Kidney epithelial cell (primary cell): ENCODE results near the gene NARF. TPM values are rescaled to one million over a fixed set of nuclear protein-coding genes. Genes with fewer than 3 reads are reported as not detected.
A peak's percentile ranks its signal among the peaks of the same experiment; 100 is the strongest.
"Not testable (repeated sequence)": the region's sequence is repeated elsewhere in the genome, so short reads cannot be mapped to it uniquely, and the experiment has no call there.

Experiments
- DNase-seq: peaks from one replicate; pipeline ENCODE4 v3.0.0-alpha.2; 2010; ENCODE audit warnings: low read depth
- H3K27me3 ChIP-seq: 2 replicates; pipeline ENCODE4 v1.6.0; 2011; ENCODE audit warnings: low read length; ENCODE audit not compliant: control insufficient read depth, insufficient read depth
- H3K36me3 ChIP-seq: 2 replicates; pipeline ENCODE4 v1.5.1; 2011; ENCODE audit warnings: low read length; ENCODE audit not compliant: control insufficient read depth, insufficient read depth
- H3K4me3 ChIP-seq: 2 replicates; pipeline ENCODE4 v1.5.1; 2011; ENCODE audit warnings: low read depth, mild to moderate bottlenecking, control low read depth, low read length
- total RNA-seq: library from RNA; depleted of rRNA; stranded (reverse); fragments of >200 nt; gene quantifications from 2 replicates; pipeline ENCODE4 v1.2.3, GENCODE V29; 2015
- TF ChIP-seq, protein P1 (sequence below): IDR thresholded peaks from 2 replicates; pipeline ENCODE4 v1.5.1; 2011; ENCODE audit warnings: mild to moderate bottlenecking, moderate library complexity, low read length, control low read depth, inconsistent platforms; ENCODE audit not compliant: insufficient read depth, poor library complexity, severe bottlenecking

Gene NARF
- 59.9 and 76.3 TPM in 2 replicates for total RNA-seq

DNA sequence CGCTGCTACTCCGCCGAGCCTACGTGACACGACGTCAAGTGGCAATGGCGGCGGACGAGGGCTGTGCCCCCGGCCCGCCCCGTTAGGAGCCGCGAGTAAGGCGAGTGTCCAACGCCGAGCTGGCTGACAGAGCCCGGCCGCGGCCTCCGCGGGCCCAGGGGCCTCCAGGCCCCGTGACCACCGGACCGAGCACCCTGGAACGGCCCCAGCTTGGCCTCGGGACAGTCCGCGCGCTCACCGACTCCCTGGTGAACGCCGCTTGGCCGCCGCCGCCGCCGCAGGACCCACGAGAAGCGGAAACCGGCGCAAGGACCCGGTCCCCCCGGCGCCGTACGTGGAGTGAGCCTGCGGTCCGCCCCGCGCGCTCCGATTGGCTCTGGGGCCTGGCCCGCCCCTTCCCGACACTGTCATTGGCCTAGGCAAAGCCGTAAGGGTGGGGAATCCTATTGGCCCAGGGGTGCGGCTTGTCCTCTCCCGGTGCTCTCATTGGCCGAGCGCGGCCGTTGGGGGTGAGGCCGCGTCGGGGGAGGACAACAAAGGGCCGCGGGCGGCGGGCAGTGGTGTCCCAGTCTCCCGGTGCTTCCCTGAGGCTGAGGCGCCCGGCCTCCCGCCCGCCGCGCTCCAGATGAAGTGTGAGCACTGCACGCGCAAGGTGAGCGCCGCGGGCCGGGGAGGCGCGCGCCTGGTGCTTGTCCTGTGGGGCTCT, at the start of gene NARF:
NARF (plus strand) TSS at position 563 of the 706 bp plus-strand sequence; CDS start at position 626, 63 bp downstream.
- Histone ChIP-seq H3K27me3 (no peaks in the 10 kb centered on the region), H3K4me3 (peak within 1 kb of the TSS; percentile 91)

DNA sequence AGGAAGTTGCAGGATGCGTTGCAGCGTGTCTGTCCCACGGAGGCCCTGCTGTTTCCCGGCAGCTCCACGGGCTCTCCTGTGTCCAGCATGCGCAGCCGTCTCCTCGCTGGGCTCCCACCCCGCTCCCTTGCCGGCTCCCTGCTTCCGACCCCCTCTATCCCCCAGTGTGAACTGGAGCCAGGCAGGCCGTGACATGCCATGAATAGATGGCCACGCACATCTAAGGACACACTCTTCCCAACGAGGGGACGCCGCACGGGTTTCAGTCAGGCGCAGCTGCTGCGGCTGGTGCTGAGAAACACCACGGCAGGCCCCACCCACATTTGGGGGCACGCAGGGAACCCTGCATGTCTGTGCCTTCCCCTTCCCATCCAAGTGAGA, 49.6 kb upstream of the NARF start:
- TF ChIP-seq, protein P1, sequence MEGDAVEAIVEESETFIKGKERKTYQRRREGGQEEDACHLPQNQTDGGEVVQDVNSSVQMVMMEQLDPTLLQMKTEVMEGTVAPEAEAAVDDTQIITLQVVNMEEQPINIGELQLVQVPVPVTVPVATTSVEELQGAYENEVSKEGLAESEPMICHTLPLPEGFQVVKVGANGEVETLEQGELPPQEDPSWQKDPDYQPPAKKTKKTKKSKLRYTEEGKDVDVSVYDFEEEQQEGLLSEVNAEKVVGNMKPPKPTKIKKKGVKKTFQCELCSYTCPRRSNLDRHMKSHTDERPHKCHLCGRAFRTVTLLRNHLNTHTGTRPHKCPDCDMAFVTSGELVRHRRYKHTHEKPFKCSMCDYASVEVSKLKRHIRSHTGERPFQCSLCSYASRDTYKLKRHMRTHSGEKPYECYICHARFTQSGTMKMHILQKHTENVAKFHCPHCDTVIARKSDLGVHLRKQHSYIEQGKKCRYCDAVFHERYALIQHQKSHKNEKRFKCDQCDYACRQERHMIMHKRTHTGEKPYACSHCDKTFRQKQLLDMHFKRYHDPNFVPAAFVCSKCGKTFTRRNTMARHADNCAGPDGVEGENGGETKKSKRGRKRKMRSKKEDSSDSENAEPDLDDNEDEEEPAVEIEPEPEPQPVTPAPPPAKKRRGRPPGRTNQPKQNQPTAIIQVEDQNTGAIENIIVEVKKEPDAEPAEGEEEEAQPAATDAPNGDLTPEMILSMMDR = no peak
- H3K36me3 ChIP-seq = no peaks in the 10 kb centered on the region
- DNase-seq = no peak
- H3K27me3 ChIP-seq = no peaks in the 10 kb centered on the region
- H3K4me3 ChIP-seq = no peak overlapping the region

More for the DNA sequence above, at the start of gene NARF:
- TF ChIP-seq, protein P1 = no peak
- H3K36me3 ChIP-seq = no peaks in the 10 kb centered on the region
- DNase-seq = peak; percentile 87

DNA sequence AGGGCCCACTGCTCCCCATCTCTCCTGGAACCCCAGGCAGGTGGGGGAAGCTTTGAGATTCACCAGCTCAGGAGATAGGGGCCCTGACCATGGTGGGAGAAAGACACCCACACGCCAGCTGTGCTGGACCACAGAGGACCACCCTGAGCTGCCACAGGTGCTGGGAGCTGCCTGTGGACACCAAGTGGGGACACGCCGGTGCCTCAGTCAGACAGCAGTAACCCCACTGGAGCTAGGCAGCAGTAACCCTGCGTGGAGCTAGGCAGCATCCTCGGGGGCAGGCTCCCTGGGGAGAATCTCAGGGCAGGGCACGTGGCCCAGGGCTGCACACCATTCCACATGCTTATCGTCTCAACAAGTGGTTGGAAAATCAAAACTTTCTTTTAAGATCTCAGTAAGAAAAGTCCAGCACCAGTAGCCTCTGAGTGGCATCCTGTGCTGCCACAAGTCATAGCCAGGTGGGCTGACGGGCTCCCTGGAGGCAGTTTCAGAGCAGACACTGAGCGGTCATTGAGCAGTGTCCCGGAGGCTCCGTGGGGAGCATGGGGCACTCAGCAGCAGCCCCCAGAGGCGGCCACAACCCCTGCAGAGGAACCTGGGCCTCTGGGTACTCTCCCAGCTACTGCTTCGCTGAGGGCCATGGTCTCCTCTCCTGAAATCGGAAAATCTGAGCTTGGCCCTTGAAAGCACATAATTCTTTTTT, 48.4 kb upstream of the NARF start:
- TF ChIP-seq, protein P1 = no peak
- H3K4me3 ChIP-seq = no peak overlapping the region

DNA sequence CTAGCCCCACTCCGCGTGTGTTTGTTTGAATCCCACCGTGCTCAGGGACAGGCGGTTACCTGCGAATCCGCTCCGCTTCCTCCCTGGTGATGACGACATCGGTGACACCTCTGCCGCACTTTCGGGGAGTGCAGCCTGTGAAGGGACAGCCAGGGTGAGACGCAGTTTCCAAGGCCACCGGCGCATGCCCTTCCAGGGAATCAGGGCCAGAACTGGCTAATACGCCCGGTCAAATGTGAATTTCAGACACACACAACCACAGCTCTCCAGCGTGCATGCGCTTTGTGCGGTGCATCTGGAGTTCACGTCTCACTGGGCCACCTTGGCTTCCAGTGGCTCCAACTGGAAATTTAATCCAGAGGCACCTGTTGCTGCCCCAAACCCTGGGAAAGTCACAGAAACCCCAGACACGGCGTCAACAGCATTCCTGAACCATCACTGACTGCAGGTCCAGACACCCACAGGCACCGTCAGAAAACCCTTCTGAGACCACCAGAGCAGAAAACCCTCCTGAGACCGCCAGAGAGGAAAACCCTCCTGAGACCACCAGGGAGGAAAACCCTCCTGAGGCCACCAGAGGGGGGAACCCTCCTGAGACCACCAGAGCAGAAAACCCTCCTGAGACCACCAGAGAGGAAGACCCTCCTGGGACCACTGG, 47.0 kb upstream of the NARF start:
- no peak for DNase-seq

More for the DNA sequence above, 48.4 kb upstream of the NARF start:
- no peaks in the 10 kb centered on the region for H3K27me3 ChIP-seq
- DNase-seq = no peak
- H3K36me3 ChIP-seq = no peaks in the 10 kb centered on the region

DNA sequence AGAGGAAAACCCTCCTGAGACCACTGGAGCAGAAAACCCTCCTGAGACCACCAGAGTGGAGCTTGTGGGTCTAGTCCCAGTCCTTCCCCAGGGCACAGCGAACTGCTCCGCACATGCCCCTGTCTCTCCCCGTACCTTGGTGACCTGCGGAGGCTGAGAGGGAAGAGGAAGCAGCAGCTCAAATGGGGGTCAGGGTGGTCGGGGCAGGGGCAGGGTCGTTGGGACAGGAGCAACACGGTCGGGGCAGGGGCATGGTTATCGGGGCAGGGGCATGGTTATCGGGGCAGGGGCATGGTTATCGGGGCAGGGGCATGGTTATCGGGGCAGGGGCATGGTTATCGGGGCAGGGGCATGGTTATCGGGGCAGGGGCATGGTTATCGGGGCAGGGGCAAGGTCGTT, 46.5 kb upstream of the NARF start:
- not testable (repeated sequence) for DNase-seq, H3K4me3 ChIP-seq, H3K36me3 ChIP-seq, H3K27me3 ChIP-seq

More for the DNA sequence above, 47.0 kb upstream of the NARF start:
- H3K27me3 ChIP-seq = no peaks in the 10 kb centered on the region
- H3K36me3 ChIP-seq = no peaks in the 10 kb centered on the region
- TF ChIP-seq, protein P1 = no peak
- H3K4me3 ChIP-seq = no peak overlapping the region

DNA sequence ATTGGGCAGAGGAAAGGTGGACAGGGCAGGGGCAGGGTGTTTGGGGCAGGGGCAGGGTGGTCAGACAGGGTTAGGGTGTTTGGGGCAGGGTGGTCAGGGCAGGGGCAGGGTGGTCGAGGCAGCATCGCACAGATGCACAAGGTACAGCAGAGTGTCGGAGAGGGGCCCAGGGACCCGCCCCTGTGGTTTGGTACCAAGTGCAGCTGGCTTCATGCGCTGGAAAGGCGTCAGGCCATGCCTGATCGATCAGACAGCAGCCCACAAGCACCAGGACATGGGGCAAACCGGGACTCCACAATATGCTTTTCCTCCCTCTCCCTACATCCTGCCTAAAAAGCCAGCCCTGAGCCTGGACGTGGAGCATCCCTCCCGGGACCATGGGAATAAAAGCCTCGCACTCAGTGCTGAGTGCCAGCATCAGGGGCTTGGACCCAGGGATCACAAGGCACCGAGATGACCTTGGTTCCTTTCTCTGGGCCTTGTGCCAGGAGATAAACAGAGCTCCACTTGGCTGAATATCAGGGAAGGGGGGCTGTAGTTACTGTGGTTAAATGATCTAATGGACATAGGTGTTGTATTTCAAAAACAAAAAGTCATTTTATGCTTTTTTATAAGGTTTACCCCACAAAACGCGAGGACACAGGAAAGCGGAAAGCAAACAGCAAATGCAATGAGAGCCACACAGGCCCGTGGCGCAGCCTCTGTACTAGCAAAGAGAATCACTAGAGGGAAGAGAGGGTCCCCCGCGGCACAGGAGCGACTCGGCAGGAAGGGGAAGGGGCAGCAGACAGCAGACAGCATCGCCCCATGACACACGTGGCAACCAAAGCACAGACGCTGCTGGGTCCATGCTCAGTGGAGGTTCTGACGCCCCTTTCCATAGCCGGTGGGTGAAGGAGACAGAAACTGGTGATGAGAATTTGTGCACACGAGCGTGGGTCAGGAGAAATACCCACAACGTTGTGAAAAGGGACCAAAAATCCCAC, 45.7 kb upstream of the NARF start:
- Histone ChIP-seq H3K36me3 (no peaks in the 10 kb centered on the region), H3K27me3 (no peaks in the 10 kb centered on the region), H3K4me3 (no peak overlapping the region)
- no peak for DNase-seq
- TF ChIP-seq, protein P1 = no peak
